Gastroesophageal sphincter (tissue), 3 donors: ENCODE data around the gene KCNF1.

Experiments
- CTCF ChIP-seq, 4 experiments: fragments of 200-600 bp in 2 of 4; fragments of 450-650 bp in 2 of 4; sonication (generic) in 1 of 4; IDR thresholded peaks; one replicate each; pipeline ENCODE4 v1.5.1; 2017 to 2019; ENCODE audit warnings: antibody characterized with exemption in 4 of 4, mild to moderate bottlenecking in 2 of 4, moderate library complexity in 2 of 4
- POLR2A ChIP-seq, 2 donors: fragments of 450-650 bp; IDR thresholded peaks; one replicate each; pipeline ENCODE4 v1.6.1; 2017; ENCODE audit warnings: antibody characterized with exemption in 2 of 2, mild to moderate bottlenecking in 2 of 2, moderate library complexity in 1 of 2
- POLR2AphosphoS5 ChIP-seq: sonication (generic); formaldehyde crosslinking; IDR thresholded peaks from one replicate; pipeline ENCODE4 v1.6.1; 2017; ENCODE audit warnings: antibody characterized with exemption

GRCh38 chr2:10935366-10935918, 23.7 kb downstream of the KCNF1 start:
- TF ChIP-seq CTCF (IDR thresholded peaks at IDR 0.05): no peak
- TF ChIP-seq POLR2A (IDR thresholded peaks at IDR 0.05): no peak
- TF ChIP-seq POLR2AphosphoS5: no peak
